ENCODE measurements around the gene TTC13. TPM values are rescaled to one million over a fixed set of nuclear protein-coding genes. Genes with fewer than 3 reads are reported as not detected.
"Not testable (repeated sequence)": the region's sequence is repeated elsewhere in the genome, so short reads cannot be mapped to it uniquely, and the experiment has no call there.

The TTC13 gene
- total and polyA plus RNA-seq, 10 of the 15 experiments (the other 5 are each of a cell fraction or from before 2014, with no cell fraction given), result 5.8 to 30.8 (median 18.5) TPM

DNA sequence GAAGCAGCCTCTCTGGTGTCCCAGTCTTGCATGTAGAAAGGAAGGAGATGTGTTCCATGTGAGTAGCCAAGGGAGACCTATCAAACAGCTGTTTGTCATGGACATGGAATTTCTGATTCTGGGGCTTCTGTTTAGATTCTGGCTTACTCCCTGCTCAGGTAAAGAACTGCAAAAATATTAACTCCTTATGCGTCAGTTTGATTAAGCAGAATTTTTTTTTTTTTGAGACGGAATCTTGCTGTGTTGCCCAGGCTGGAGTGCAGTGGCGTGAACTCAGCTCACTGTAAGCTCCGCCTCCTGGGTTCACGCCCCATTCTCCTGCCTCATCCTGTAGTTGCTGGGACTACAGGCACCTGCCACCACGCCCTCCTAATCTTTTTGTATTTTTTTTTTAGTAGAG, 7.0 kb upstream of the TTC13 start:
- RAD21 ChIA-PET (ENCODE audit: unreplicated experiment), result no interaction called here
- Histone ChIP-seq H3K4me1 (ENCODE audit: control insufficient read depth, insufficient read depth, low read length) (0 out of 2 replicates have a peak, but pooled peaks cover 1% of the 10 kb centered on the region), H3K4me2 (ENCODE audit: control insufficient read depth, insufficient read depth) (no peak overlapping the region), H3K36me3 (ENCODE audit: control insufficient read depth in 2 of 2, insufficient read depth in 2 of 2, low read length in 1 of 2) (no peaks in the 10 kb centered on the region), H2AFZ (ENCODE audit: control insufficient read depth, low read depth, low read length) (no peak overlapping the region), H3K9me3 (replicated peaks; ENCODE audit: control insufficient read depth, insufficient read depth, low read length) (no peaks in the 10 kb centered on the region), H3K27ac (ENCODE audit: control insufficient read depth, insufficient read depth) (no peak overlapping the region), H3K4me3 (no peak overlapping the region), H3K27me3 (replicated peaks in 1 of 2; ENCODE audit: control insufficient read depth in 2 of 2, insufficient read depth in 2 of 2, low read length in 1 of 2) (no peaks in the 10 kb centered on the region), H3K79me2 (ENCODE audit: control insufficient read depth, insufficient read depth, low read length) (peaks cover 7% of the 10 kb centered on the region), H4K20me1 (ENCODE audit: control insufficient read depth, insufficient read depth) (no peaks in the 10 kb centered on the region), H3K9ac (ENCODE audit: control insufficient read depth, insufficient read depth, low read length) (no peak overlapping the region)
- FAIRE-seq, result no peak
- BruUV-seq (replicated peaks), result no TSS peak
- TF ChIP-seq, protein P1, sequence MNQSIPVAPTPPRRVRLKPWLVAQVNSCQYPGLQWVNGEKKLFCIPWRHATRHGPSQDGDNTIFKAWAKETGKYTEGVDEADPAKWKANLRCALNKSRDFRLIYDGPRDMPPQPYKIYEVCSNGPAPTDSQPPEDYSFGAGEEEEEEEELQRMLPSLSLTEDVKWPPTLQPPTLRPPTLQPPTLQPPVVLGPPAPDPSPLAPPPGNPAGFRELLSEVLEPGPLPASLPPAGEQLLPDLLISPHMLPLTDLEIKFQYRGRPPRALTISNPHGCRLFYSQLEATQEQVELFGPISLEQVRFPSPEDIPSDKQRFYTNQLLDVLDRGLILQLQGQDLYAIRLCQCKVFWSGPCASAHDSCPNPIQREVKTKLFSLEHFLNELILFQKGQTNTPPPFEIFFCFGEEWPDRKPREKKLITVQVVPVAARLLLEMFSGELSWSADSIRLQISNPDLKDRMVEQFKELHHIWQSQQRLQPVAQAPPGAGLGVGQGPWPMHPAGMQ (IDR thresholded peaks at IDR 0.05; ENCODE audit: borderline replicate concordance), result no peak
- TF ChIP-seq HDGF (IDR thresholded peaks at IDR 0.05) (no peak), ZNF622 (IDR thresholded peaks at IDR 0.05) (no peak), YY1 (IDR thresholded peaks at IDR 0.05; ENCODE audit: low read depth, low read length) (no peak)
- CTCF ChIA-PET, result no interaction called here
- 99% methylated on average over 6 of the region's 6 CpGs for WGBS (ENCODE audit: insufficient coverage, insufficient replicate concordance, low lambda C conversion rate, missing lambda C conversion rate)
- SMC1A ChIA-PET (ENCODE audit: uncharacterized antibody, unreplicated experiment), result no interaction called here
- intact Hi-C loops (cut with micrococcal nuclease; ENCODE audit: unreplicated experiment) (no loop called here), in situ Hi-C loops (cut with MboI) (no loop called here)
- ATAC-seq, result no peak
- DNase-seq (ENCODE audit: low read depth, low spot score), result no peak
- POLR2A ChIA-PET, result interaction anchor here (0.6 kb wide), 1 partner anchor 114 kb away, joined by 3 read pairs; no protein-coding TSS in a partner anchor

DNA sequence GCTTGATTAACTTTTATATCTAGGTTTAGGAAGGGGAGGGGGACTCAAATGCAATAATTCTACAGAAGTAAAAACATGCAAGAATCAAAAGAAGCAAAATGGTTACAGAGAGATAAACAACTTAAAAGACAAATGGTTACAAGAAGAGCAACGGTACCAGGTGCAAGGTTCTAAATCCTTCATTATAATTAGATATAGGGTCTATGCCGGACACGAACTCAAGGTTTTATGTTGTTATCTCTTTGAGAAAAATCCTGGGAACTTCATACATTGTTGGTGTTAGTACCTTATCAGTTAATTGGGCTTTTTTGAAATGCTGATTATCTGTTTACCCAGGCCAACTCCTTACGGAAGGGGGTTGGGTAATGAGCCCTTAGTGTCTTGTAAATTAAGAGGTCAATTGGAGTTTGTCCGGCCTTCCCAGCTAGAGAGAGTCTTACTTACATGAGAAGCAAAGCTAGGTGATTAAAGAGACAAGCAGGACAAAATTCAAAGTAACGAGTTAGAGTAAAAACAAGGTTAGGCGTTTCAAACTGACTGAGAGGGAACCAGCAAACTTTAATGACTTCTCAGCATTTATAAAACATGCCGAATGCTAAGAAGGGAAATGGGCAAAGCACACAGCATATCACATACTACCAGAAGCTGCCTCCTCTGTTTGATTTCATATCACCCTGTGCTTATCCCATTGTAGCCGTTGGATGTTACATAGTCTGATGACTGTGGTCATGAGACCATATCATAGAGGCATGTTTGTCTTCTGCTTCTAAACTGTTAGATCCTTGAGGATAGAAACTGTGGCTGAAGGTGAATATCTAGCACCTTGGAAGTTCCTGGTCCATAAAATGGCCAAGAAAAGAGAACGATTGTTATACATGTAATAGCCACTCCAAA, 6.2 kb upstream of the TTC13 start:
- H4K20me1 ChIP-seq (ENCODE audit: control insufficient read depth, insufficient read depth); POLR2A ChIA-PET; ATAC-seq; FAIRE-seq; intact Hi-C loops (cut with micrococcal nuclease; ENCODE audit: unreplicated experiment); H3K27me3 ChIP-seq (replicated peaks in 1 of 2; ENCODE audit: control insufficient read depth in 2 of 2, insufficient read depth in 2 of 2, low read length in 1 of 2); H3K9me3 ChIP-seq (replicated peaks; ENCODE audit: control insufficient read depth, insufficient read depth, low read length); H3K36me3 ChIP-seq (ENCODE audit: control insufficient read depth in 2 of 2, insufficient read depth in 2 of 2, low read length in 1 of 2); H3K27ac ChIP-seq (ENCODE audit: control insufficient read depth, insufficient read depth); SMC1A ChIA-PET (ENCODE audit: uncharacterized antibody, unreplicated experiment); H3K9ac ChIP-seq (ENCODE audit: control insufficient read depth, insufficient read depth, low read length); BruUV-seq (replicated peaks); H3K4me3 ChIP-seq; in situ Hi-C loops (cut with MboI); DNase-seq (ENCODE audit: low read depth, low spot score); H2AFZ ChIP-seq (ENCODE audit: control insufficient read depth, low read depth, low read length); RAD21 ChIA-PET (ENCODE audit: unreplicated experiment); H3K4me2 ChIP-seq (ENCODE audit: control insufficient read depth, insufficient read depth); H3K4me1 ChIP-seq (ENCODE audit: control insufficient read depth, insufficient read depth, low read length): not testable (repeated sequence)
- CTCF ChIA-PET, result interaction anchor here (0.7 kb wide), 1 partner anchor 53 kb away, joined by 3 read pairs; no protein-coding TSS in a partner anchor
- 88% methylated on average over 10 of the region's 10 CpGs for WGBS (ENCODE audit: insufficient coverage, insufficient replicate concordance, low lambda C conversion rate, missing lambda C conversion rate)
- peaks cover 13% of the 10 kb centered on the region for H3K79me2 ChIP-seq (ENCODE audit: control insufficient read depth, insufficient read depth, low read length)

Data from GM12878 (cell line).